ENCODE data around the gene ZSWIM1. TPM values are rescaled to one million over a fixed set of nuclear protein-coding genes. Genes with fewer than 3 reads are reported as not detected.
A peak's percentile ranks its signal among the peaks of the same experiment; 100 is the strongest.

ZSWIM1 gene
- total RNA-seq, 2 donors from 2014 or later: 11.6 to 12.5 TPM

- peak overlapping the region; percentile 71 for H3K4me3 Mint-ChIP-seq
- H3K9me3 ChIP-seq (ENCODE audit: control insufficient read depth, low read length): no peaks in the 10 kb centered on the region
- 89 to 93% methylated on average over 16 to 21 of the region's 22 CpGs for WGBS, 2 experiments (ENCODE audit: insufficient coverage in 1 of 2, insufficient read length in 1 of 2)
- no peak for TF ChIP-seq CTCF (conservative IDR thresholded peaks at IDR 0.05)
- peaks cover 14% of the 10 kb centered on the region for H3K27me3 Mint-ChIP-seq (ENCODE audit: insufficient read depth)
- no peak overlapping the region for H3K27ac ChIP-seq (ENCODE audit: low read depth, low read length)
- peaks cover 32% of the 10 kb centered on the region for H3K36me3 Mint-ChIP-seq (ENCODE audit: low read depth)
- H3K4me1 Mint-ChIP-seq: peaks cover 12% of the 10 kb centered on the region
- H3K27ac Mint-ChIP-seq: no peak overlapping the region
- no peaks in the 10 kb centered on the region for H3K9me3 Mint-ChIP-seq
- peaks cover 42% of the 10 kb centered on the region for H3K36me3 ChIP-seq (ENCODE audit: control insufficient read depth, insufficient read depth, low read length)
- peaks cover 4% of the 10 kb centered on the region for H3K4me1 ChIP-seq (ENCODE audit: control insufficient read depth, insufficient read depth, low read length)
- H3K27me3 ChIP-seq (ENCODE audit: control insufficient read depth, insufficient read depth, low read length, poor library complexity, severe bottlenecking): no peaks in the 10 kb centered on the region
- peak overlapping the region; percentile 69 for H3K4me3 ChIP-seq (ENCODE audit: low read length)
- no peak for DNase-seq
- no peak overlapping the region for H3K9ac ChIP-seq (ENCODE audit: extremely low read depth, low read length, poor library complexity, severe bottlenecking)
These were observed 29.0 kb downstream of the ZSWIM1 start for GRCh38 chr20:45909817-45910669.

- peaks cover 12% of the 10 kb centered on the region for H3K4me1 Mint-ChIP-seq
- no peak for TF ChIP-seq CTCF (conservative IDR thresholded peaks at IDR 0.05)
- H3K27ac Mint-ChIP-seq: peak overlapping the region; percentile 98
- H3K27me3 Mint-ChIP-seq (ENCODE audit: insufficient read depth): peaks cover 12% of the 10 kb centered on the region
- no peaks in the 10 kb centered on the region for H3K9me3 Mint-ChIP-seq
- Histone ChIP-seq H3K9ac (ENCODE audit: extremely low read depth, low read length, poor library complexity, severe bottlenecking) (peak overlapping the region; percentile 72), H3K27ac (ENCODE audit: low read depth, low read length) (peak overlapping the region; percentile 95), H3K27me3 (ENCODE audit: control insufficient read depth, insufficient read depth, low read length, poor library complexity, severe bottlenecking) (no peaks in the 10 kb centered on the region), H3K9me3 (ENCODE audit: control insufficient read depth, low read length) (no peaks in the 10 kb centered on the region), H3K4me3 (ENCODE audit: low read length) (peak overlapping the region; percentile 89), H3K36me3 (ENCODE audit: control insufficient read depth, insufficient read depth, low read length) (peaks cover 33% of the 10 kb centered on the region), H3K4me1 (ENCODE audit: control insufficient read depth, insufficient read depth, low read length) (peaks cover 4% of the 10 kb centered on the region)
- H3K4me3 Mint-ChIP-seq: peak overlapping the region; percentile 71
- H3K36me3 Mint-ChIP-seq (ENCODE audit: low read depth): peaks cover 24% of the 10 kb centered on the region
- WGBS, 2 experiments (ENCODE audit: insufficient coverage in 1 of 2, insufficient read length in 1 of 2): 3 to 5% methylated on average over 15 to 43 of the region's 43 CpGs
- DNase-seq: peak; percentile 100
These were observed 29.9 kb downstream of the ZSWIM1 start for GRCh38 chr20:45910670-45911485.

- peak within 1 kb of the TSS; percentile 71 for H3K4me3 Mint-ChIP-seq
- DNase-seq: peak; percentile 87
- whole genome bisulfite sequencing, 2 experiments (ENCODE audit: insufficient coverage in 1 of 2, insufficient read length in 1 of 2): 0 to 2% methylated on average over 29 to 53 of the region's 58 CpGs
- no peak for TF ChIP-seq CTCF (conservative IDR thresholded peaks at IDR 0.05)
- peak within 1 kb of the TSS; percentile 72 for H3K9ac ChIP-seq (ENCODE audit: extremely low read depth, low read length, poor library complexity, severe bottlenecking)
- H3K27ac Mint-ChIP-seq: peak within 1 kb of the TSS; percentile 98
- peaks cover 19% of the 10 kb centered on the region for H3K36me3 Mint-ChIP-seq (ENCODE audit: low read depth)
- peaks cover 17% of the 10 kb centered on the region for H3K27me3 Mint-ChIP-seq (ENCODE audit: insufficient read depth)
- no peaks in the 10 kb centered on the region for H3K9me3 Mint-ChIP-seq
- H3K4me3 ChIP-seq (ENCODE audit: low read length): peak within 1 kb of the TSS; percentile 89
- H3K4me1 Mint-ChIP-seq: peaks cover 12% of the 10 kb centered on the region
- peaks cover 27% of the 10 kb centered on the region for H3K36me3 ChIP-seq (ENCODE audit: control insufficient read depth, insufficient read depth, low read length)
- H3K27ac ChIP-seq (ENCODE audit: low read depth, low read length): peak within 1 kb of the TSS; percentile 95
- no peaks in the 10 kb centered on the region for H3K9me3 ChIP-seq (ENCODE audit: control insufficient read depth, low read length)
- H3K27me3 ChIP-seq (ENCODE audit: control insufficient read depth, insufficient read depth, low read length, poor library complexity, severe bottlenecking): peaks cover 6% of the 10 kb centered on the region
- peaks cover 4% of the 10 kb centered on the region for H3K4me1 ChIP-seq (ENCODE audit: control insufficient read depth, insufficient read depth, low read length)
These were observed 30.7 kb downstream of the ZSWIM1 start, which contains the start of gene PLTP for GRCh38 chr20:45911486-45912343. Gene PLTP, minus strand, starts transcription at chr20:45912155. Its CDS starts 703 bp downstream, at chr20:45911452.
